GM19035 (cell line): ENCODE data around the gene FTCDNL1.

Experiments used
- ATAC-seq: cut with Tn5 transposase; IDR thresholded peaks from one replicate; pipeline ENCODE4 v1.9.1; 2021; ENCODE audit not compliant: unreplicated experiment

Gene FTCDNL1

GRCh38 chr2:199792381-199792780 lies 58.6 kb downstream of the FTCDNL1 start:
- no peak for ATAC-seq

GRCh38 chr2:199791326-199791725 lies 59.7 kb downstream of the FTCDNL1 start:
- ATAC-seq = no peak

DNA sequence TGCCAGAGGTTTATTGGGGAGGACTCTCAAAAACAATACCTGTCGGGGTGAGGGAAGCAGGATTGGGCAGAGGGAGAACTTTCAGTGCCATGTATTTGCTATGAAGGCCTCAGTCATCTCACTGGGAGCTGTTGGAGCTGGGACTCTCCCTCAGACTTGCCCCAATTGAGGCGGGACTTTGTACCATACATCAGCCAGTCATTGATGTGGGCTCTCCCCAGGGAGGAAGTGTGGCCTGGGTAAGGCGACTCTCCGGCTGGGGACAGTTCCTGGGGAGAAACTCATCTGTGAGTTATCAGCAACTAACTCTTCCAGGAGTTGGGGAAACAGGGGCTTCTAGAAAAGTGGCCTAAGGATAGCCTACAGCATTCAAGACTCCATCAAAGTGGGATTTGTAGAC lies 66.5 kb downstream of the FTCDNL1 start:
- ATAC-seq = no peak

DNA sequence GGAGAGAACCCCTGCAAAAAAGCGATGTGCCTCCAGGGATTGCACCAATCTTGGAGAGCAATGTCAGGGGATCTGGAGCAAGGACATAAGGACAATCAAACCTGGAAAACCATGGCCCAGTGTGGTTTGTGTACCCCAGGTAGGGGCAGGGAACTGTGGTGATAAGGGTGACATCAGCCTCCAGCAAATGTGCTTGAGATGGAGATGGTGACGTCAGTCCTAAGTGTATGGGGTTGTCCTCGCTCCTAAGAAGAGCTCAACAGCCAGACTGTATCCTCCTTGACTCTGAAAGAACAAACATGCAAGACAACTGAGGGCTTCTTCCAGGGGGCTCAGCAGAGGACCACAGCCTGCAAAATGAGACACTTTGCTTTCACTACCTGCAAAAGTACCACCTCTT lies 71.4 kb downstream of the FTCDNL1 start:
- ATAC-seq = no peak

- ATAC-seq = no peak
These were observed 72.3 kb downstream of the FTCDNL1 start for GRCh38 chr2:199778655-199779054.

DNA sequence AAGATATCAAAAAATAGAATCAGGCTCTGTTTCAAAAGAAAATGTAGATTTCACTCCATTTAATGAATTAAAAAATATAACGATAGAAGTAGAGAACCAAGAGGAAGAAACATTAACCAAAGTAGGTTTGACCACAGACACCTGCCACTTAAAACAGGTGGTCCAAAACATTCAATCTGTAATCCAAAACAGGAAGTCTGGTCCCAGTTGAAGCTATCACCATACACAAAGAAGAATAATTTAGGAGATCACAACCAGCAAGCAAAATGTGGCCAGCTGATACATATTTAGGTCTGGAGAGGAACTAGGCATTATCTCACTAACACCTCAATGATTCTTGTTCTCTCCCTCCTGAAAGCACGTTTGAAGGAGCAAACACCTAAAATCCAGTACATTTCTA lies 73.1 kb downstream of the FTCDNL1 start:
- ATAC-seq = no peak

- ATAC-seq = no peak
These were observed 73.7 kb downstream of the FTCDNL1 start for GRCh38 chr2:199777315-199777714.

DNA sequence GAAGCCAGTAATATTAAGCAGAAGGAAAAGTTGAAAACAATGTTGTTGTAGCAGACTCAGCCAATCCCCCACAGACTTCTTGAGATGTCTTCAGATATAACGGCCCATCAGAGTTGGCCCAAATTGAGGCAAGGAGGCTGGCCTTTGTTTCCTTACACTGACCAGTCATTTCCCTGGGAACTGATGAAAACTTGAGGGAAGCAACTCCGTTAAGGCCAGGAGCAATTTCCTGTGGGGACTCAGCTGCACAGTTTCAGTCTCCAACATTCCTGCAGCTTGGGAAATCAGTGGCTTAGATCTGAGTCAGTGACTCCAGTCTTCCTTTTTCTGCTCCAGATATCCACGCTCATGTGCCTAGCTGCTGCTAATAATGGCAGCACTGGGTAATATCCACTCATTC lies 75.7 kb downstream of the FTCDNL1 start:
- no peak for ATAC-seq

DNA sequence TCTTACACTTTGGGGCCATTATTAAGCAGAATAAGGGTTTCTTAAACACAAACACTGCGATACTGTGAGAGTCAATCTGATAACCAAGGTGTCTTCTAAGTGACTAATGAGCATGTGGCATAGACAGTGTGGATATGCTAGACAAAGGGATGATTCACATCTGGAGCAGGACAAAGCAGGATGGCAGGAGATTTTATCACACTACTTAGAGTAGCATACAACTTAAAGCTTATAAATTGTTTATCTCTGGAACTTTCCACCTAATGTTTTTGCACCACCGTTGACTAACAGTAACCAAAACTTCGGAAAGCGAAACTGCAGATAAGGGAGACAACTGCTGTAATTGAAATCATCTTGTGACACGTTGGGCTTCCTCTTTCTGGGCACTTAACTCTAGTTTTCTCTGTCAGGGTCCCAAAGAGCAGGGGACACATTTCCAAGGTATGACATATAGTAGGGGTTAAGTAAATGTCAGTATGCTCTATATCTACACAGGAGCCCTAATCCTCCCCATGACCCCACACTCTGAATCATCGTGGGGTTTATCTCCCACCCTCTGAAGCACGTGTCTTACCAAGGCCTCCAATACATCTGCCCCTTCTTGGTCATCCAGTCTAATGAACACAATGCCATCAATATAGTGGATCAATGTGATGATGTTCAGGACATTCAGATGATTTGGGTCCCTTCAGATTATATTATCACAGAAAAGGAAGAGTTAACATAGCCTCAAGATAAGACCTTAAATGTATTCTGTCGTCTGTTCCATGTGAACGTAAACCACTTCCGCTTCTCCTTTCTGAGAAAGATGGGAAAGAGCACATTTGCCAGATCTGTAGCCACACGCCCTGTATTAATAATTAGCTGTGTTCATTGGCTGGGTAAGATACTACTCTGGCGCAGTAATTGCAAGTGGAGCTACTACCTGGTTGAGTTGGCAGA lies 78.7 kb downstream of the FTCDNL1 start:
- no peak for ATAC-seq

GRCh38 chr2:199770716-199771115 lies 80.3 kb downstream of the FTCDNL1 start:
- ATAC-seq = no peak

DNA sequence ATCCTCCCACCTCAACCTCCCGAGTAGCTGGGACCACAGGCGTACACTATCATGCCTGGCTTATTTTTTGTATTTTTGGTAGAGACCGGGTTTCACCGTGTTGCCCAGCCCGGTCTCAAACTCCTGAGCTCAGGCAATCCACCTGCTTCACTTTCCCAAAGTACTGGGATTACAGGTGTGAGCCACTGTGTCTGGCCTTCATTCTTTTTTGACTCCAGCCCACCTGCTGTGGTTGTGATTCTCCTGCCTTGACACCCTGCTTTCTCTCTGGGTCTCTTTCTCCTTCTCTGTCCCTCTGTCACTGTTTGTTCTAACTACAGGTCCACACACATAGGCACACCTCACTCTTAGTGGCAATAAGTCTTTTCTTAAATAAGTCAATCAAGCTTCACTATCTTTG lies 85.3 kb downstream of the FTCDNL1 start:
- ATAC-seq = no peak

DNA sequence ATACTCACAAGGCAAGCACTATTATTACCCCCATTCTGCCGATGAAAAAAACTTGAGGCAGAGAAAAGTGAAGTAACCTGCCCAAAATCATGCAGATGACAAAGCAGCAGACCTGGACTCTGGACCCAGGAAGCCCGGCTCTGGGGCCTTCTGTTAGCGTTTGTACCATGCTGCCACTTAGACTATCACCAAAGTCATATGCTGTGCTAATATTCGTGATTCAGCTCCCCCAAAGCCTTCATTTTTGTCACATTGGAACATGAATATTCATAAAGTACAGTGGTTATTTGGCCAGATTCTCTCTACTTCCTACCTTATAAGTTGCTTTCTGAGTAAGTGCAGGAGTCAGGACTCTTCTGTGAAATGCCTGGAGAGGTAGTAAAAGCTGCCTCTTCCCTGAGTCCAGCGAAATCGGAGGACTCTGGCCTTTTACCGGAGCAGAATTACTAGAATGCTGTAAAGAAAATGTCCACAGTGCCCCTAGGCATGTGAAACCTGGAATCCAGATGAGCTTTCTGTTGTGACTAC lies 86.7 kb downstream of the FTCDNL1 start:
- no peak for ATAC-seq

- ATAC-seq = no peak
These were observed 88.0 kb downstream of the FTCDNL1 start for GRCh38 chr2:199762963-199763362.

DNA sequence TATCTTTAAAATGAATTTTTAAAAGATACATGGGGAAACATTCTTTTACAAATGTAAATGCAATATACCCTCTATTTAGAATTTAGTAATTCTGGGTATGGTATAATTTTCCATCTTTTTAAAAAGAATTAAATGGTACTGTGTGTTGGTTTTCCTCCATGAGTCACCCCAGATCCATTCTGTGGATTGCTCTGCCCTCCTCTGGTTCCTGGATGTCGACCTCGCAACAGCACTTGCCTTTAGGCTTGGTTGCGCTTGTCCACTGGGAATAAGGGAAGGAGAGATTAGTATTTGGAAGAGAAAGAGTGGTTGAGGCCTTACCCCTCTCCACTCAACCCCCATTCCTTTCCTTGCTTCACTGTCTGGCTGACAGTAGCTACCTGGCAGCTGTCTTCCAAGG lies 90.4 kb downstream of the FTCDNL1 start:
- no peak for ATAC-seq

DNA sequence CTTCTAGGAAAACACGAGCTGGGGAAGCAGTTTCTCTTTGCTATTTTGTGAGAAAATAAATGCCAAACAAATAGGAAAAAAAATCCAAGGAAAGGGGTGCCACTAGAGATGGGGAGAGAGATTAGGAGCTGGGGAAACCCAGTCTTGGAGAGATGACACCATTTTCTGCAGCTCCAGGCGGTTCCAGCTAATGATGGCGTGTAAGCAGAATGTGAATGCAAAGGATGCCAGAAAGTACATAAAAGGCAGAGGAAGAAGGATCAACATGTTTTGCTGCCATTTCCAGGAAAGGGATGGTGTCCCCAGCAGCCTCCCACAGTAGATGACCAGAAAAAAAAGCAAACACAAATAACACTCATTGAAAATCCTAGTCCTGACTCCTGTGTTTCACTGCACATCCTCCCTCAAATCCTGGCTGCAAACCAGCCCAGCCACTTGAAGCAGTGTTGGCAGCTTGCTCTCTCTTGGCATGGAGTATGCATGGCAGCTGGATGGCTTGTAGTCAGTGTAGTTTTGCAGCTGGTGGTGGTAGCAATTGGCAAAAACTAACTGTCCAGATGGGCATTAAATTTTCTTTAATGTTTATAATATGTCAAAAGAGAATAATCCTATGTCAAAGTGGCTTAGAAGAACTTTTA lies 93.6 kb downstream of the FTCDNL1 start:
- no peak for ATAC-seq

GRCh38 chr2:199756743-199757142 lies 94.2 kb downstream of the FTCDNL1 start:
- no peak for ATAC-seq

DNA sequence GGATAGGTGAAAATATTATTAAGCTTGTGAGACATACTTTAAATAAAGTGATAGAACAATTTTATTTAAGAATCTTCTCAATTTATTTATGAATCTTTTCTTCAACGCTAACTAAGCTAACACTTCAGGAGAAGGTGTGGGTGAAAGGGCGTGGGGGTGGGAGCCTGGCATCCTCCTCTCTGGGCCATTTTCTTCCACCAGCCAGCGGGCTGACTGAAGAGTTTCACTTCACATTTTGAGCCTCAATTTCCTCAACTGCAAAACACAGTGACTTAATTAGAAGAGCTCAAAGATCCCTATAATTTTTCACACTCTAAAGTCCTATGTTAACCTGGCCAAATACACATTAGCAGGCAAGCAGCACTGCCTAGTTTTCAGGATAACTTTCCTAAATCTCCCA lies 94.8 kb downstream of the FTCDNL1 start:
- no peak for ATAC-seq

DNA sequence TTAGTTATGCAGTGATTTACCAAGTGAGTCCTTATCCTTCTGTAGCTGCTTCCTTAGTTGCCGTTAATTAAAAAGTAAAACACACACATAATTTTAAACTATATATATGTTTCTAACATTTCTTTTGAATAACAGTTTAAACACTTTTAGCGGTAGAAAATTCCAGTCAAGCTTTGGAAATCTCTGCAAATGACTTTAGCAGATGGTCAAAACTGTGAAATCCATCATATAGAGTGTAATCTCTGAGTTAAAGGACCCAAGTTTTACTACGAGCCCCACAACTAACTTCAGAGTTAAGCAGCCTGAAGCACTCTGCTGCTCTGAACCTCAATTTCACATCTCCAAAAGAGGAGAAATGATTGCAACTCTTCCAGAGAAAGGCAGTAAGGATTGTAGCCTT lies 96.2 kb downstream of the FTCDNL1 start:
- ATAC-seq = no peak

DNA sequence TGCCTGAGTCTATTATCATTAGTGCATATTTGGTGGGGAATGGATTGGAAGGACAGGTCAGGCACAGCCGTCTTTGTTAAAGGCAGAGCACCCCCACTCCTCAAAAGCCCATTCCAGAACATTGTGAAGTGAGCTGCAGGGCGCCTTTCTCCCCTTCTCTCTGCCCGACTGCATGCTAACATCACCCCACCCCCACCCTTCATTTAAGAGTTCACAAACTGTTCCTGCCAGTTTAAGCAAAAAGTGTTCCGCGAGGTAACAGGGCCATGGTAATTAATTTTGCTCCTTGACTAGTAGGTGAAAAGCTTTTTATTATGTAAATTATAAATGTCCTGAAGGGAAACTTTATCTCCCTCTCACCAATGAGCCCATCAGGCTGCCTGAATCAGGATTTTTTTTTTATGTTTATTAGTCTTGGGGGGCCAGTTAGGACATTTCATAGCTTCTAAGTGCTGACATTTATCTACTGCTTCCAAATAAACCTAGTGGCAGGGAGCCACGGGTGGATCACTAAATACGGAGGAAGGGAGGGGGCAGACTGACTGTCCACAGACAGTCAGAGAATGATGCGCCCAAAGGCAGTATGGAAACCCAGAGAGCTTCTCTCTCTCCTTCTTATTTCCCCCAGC lies 99.4 kb downstream of the FTCDNL1 start:
- ATAC-seq = no peak

DNA sequence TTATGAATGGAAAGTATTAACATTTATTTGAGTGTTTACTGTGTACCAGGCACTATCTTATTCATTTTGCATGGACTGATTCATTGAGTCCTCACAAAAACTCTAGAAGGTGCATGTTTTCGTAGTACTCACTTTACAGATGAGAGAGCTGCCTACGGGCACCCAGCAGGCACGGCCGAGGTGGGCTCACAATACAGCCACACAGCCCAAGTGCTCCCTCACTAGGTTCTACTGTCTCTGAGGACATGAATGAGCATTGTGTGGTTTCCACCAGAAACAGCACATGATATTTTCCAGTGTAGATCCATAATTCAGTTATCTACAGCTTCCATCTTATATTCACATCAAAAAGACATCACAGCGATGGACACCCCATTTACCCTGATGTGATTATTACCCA lies 101.4 kb downstream of the FTCDNL1 start:
- no peak for ATAC-seq

GRCh38 chr2:199744724-199745123 lies 106.3 kb downstream of the FTCDNL1 start:
- ATAC-seq = no peak

- no peak for ATAC-seq
These were observed 106.7 kb downstream of the FTCDNL1 start for GRCh38 chr2:199744260-199744659.
